GM23338 (cell line): ENCODE results near the gene SLC30A3. TPM values are rescaled to one million over a fixed set of nuclear protein-coding genes. Genes with fewer than 3 reads are reported as not detected.

Experiments used
- ATAC-seq: fragments of 200-7000 bp; cut with Tn5 transposase; 3 replicates; pipeline ENCODE4 v1.9.1; 2020
- DNase-seq: peaks from one replicate; pipeline ENCODE4 v3.0.0-alpha.2; 2015; ENCODE audit warnings: low spot score
- H2AFZ ChIP-seq: fragments of 200-600 bp; sonication (generic); 2 replicates; pipeline ENCODE4 v1.8.0; 2016; ENCODE audit warnings: antibody characterized with exemption, mild to moderate bottlenecking, moderate library complexity
- H3F3A ChIP-seq: fragments of 200-600 bp; sonication (generic); replicated peaks from 2 replicates; pipeline ENCODE4 v1.8.0; 2017; ENCODE audit warnings: antibody characterized with exemption, mixed run types, low read depth
- H3K27ac ChIP-seq: fragments of 200-600 bp; sonication (generic); 2 replicates; pipeline ENCODE4 v1.6.1; 2016; ENCODE audit warnings: low read depth
- H3K27me3 ChIP-seq: fragments of 200-600 bp; sonication (generic); 2 replicates; pipeline ENCODE4 v1.8.0; 2016; ENCODE audit warnings: mild to moderate bottlenecking, mixed run types, moderate library complexity; ENCODE audit not compliant: insufficient read depth
- H3K36me3 ChIP-seq: fragments of 200-600 bp; sonication (generic); 2 replicates; pipeline ENCODE4 v1.8.0; 2016; ENCODE audit warnings: mild to moderate bottlenecking; ENCODE audit not compliant: insufficient read depth
- H3K4me1 ChIP-seq: fragments of 200-600 bp; sonication (generic); 2 replicates; pipeline ENCODE4 v1.8.0; 2016; ENCODE audit warnings: mild to moderate bottlenecking, moderate library complexity; ENCODE audit not compliant: insufficient read depth
- H3K4me2 ChIP-seq: fragments of 200-600 bp; sonication (generic); 2 replicates; pipeline ENCODE4 v1.7.1; 2017; ENCODE audit warnings: mixed run types
- H3K4me3 ChIP-seq: fragments of 200-600 bp; sonication (generic); 2 replicates; pipeline ENCODE4 v1.6.1; 2016; ENCODE audit warnings: mixed run types
- H3K79me2 ChIP-seq: fragments of 200-600 bp; sonication (generic); replicated peaks from 2 replicates; pipeline ENCODE4 v1.8.0; 2017; ENCODE audit warnings: mild to moderate bottlenecking; ENCODE audit not compliant: insufficient read depth
- H3K9me2 ChIP-seq: fragments of 200-600 bp; sonication (generic); 2 replicates; pipeline ENCODE4 v1.8.0; 2017; ENCODE audit not compliant: insufficient read depth
- H4K20me1 ChIP-seq: fragments of 200-600 bp; sonication (generic); replicated peaks from 2 replicates; pipeline ENCODE4 v1.8.0; 2017; ENCODE audit warnings: mild to moderate bottlenecking; ENCODE audit not compliant: insufficient read depth
- H3K27ac Mint-ChIP-seq: 2 replicates; pipeline ENCODE4 v1.8.0; 2020; ENCODE audit warnings: inconsistent platforms, mild to moderate bottlenecking, moderate library complexity, mixed read lengths
- H3K27me3 Mint-ChIP-seq: 3 replicates; pipeline ENCODE4 v1.8.0; 2022; ENCODE audit warnings: low read depth, mild to moderate bottlenecking, moderate library complexity, mixed read lengths, inconsistent platforms; ENCODE audit not compliant: insufficient read depth, poor library complexity
- H3K36me3 Mint-ChIP-seq: 3 replicates; pipeline ENCODE4 v1.8.0; 2021; ENCODE audit warnings: low read depth, mild to moderate bottlenecking, inconsistent platforms, moderate library complexity, mixed read lengths
- H3K4me1 Mint-ChIP-seq: 3 replicates; pipeline ENCODE4 v1.8.0; 2020; ENCODE audit warnings: mild to moderate bottlenecking, inconsistent platforms, mixed read lengths
- H3K4me3 Mint-ChIP-seq: 3 replicates; pipeline ENCODE4 v1.8.0; 2021; ENCODE audit warnings: moderate library complexity, mild to moderate bottlenecking, inconsistent platforms, mixed read lengths
- H3K9me3 Mint-ChIP-seq: 3 replicates; pipeline ENCODE4 v1.8.0; 2020; ENCODE audit warnings: moderate library complexity, mild to moderate bottlenecking, inconsistent platforms, mixed read lengths
- CREB1 ChIP-seq: fragments of 250-450 bp; sonication (Bioruptor Pico); IDR thresholded peaks from 2 replicates; pipeline ENCODE4 v1.5.0; 2020; ENCODE audit warnings: low read depth, mild to moderate bottlenecking, moderate library complexity
- CTCF ChIP-seq, 2 experiments: fragments of 200-600 bp in 1 of 2; sonication (generic) in 1 of 2; conservative IDR thresholded peaks; 2 replicates each; pipeline versions ENCODE4 v1.5.1 to v1.6.1; 2016 to 2017; ENCODE audit warnings: antibody characterized with exemption in 2 of 2, low read depth in 2 of 2, mild to moderate bottlenecking in 2 of 2, moderate library complexity in 1 of 2
- EZH2 ChIP-seq: fragments of 200-600 bp; sonication (generic); IDR thresholded peaks from one replicate; pipeline ENCODE4 v1.8.0; 2017; ENCODE audit warnings: antibody characterized with exemption, mild to moderate bottlenecking, low read depth; ENCODE audit not compliant: unreplicated experiment
- NANOG ChIP-seq: IDR thresholded peaks from 2 replicates; pipeline ENCODE4 v1.6.1; 2016; ENCODE audit warnings: antibody characterized with exemption, borderline replicate concordance
- POLR2AphosphoS5 ChIP-seq: IDR thresholded peaks from 2 replicates; pipeline ENCODE4 v1.6.1; 2016; ENCODE audit warnings: antibody characterized with exemption, low read depth
- STAT1 ChIP-seq: IDR thresholded peaks from one replicate; pipeline ENCODE4 v1.6.1; 2016; ENCODE audit warnings: antibody characterized with exemption; ENCODE audit not compliant: unreplicated experiment
- ZNF114 ChIP-seq: fragments of 250-450 bp; sonication (Bioruptor Pico); IDR thresholded peaks from 2 replicates; pipeline ENCODE4 v1.5.0; 2020; ENCODE audit warnings: mild to moderate bottlenecking, moderate library complexity
- ZNF331 ChIP-seq: fragments of 250-450 bp; sonication (Bioruptor Pico); IDR thresholded peaks from 2 replicates; pipeline ENCODE4 v1.5.0; 2020; ENCODE audit warnings: low read depth, mild to moderate bottlenecking, moderate library complexity
- polyA plus RNA-seq: library from polyadenylated mRNA; unstranded; fragments of >200 nt; fragmentation: Nextera tagmentation; extraction: Ambion mirVana; gene quantifications from 2 replicates; pipeline ENCODE4 v1.2.1, GENCODE V29; 2016
- total RNA-seq: library from RNA; depleted of rRNA; stranded (reverse); fragments of >200 nt; shearing (Covaris generic); gene quantifications from 2 replicates; pipeline ENCODE4 v1.2.3, GENCODE V29; 2014
- TF ChIP-seq, protein P1 (sequence below): IDR thresholded peaks from one replicate; pipeline ENCODE4 v1.6.1; 2018; ENCODE audit warnings: antibody characterized with exemption; ENCODE audit not compliant: unreplicated experiment

SLC30A3 gene
- total and polyA plus RNA-seq, 2 experiments from 2014 or later = 4.1 to 8.3 TPM

DNA sequence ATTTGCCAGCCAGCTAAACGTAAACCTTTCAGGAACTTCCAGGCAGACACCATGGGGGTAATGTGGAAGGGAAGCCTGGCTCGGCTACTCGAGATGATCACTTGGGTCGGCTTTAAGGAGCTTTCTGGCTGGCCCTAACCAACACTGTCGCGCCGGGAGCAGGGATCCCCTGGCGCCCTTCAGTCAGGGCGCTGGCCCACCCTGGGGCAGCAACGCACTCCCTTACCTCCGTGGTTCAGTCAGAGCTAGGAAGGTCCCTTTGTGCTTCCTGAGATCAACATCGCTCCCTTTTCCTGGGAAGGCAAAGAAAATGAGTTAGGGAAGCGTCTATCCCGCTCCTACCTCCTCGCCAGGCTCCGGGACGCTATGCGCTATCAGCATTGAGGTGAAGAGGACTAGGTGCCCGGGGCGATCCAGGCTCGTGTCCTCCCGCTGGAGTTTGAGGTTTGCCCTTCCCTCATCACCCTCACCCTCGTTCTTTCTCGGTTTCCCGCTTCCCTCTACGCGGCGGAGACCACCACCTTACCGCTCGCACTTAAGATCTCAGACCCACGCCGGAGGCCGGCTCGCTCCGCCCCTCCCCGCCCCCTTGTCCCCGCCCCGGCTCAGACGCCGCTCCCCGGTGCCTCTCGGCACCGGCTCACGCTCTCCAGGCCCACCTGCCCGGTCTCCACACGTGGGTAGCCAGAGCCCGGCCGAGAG, 51.5 kb downstream of the SLC30A3 start (continued):
- TF ChIP-seq EZH2 (no peak), CTCF (conservative IDR thresholded peaks at IDR 0.05; ENCODE audit: low read depth in 2 of 2) (no peak), POLR2AphosphoS5 (no peak), CREB1 (no peak), STAT1 (no peak), NANOG (no peak)
- TF ChIP-seq, protein P1, sequence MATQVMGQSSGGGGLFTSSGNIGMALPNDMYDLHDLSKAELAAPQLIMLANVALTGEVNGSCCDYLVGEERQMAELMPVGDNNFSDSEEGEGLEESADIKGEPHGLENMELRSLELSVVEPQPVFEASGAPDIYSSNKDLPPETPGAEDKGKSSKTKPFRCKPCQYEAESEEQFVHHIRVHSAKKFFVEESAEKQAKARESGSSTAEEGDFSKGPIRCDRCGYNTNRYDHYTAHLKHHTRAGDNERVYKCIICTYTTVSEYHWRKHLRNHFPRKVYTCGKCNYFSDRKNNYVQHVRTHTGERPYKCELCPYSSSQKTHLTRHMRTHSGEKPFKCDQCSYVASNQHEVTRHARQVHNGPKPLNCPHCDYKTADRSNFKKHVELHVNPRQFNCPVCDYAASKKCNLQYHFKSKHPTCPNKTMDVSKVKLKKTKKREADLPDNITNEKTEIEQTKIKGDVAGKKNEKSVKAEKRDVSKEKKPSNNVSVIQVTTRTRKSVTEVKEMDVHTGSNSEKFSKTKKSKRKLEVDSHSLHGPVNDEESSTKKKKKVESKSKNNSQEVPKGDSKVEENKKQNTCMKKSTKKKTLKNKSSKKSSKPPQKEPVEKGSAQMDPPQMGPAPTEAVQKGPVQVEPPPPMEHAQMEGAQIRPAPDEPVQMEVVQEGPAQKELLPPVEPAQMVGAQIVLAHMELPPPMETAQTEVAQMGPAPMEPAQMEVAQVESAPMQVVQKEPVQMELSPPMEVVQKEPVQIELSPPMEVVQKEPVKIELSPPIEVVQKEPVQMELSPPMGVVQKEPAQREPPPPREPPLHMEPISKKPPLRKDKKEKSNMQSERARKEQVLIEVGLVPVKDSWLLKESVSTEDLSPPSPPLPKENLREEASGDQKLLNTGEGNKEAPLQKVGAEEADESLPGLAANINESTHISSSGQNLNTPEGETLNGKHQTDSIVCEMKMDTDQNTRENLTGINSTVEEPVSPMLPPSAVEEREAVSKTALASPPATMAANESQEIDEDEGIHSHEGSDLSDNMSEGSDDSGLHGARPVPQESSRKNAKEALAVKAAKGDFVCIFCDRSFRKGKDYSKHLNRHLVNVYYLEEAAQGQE = no peak

- H2AFZ ChIP-seq = no peak overlapping the region
- H3K4me2 ChIP-seq = peak overlapping the region; percentile 49; the same call in 1 of the 2 replicates
- H3K4me3 ChIP-seq = 0 out of 2 replicates have a peak overlapping the region, but pooled peaks have one; percentile 17
- H3K27me3 Mint-ChIP-seq = peaks cover 5% of the 10 kb centered on the region
- peaks cover 6% of the 10 kb centered on the region; the same call in 1 of the 2 replicates for H3K4me1 ChIP-seq
- H3K27ac Mint-ChIP-seq = peak overlapping the region; percentile 24; the same call in 1 of the 2 replicates
- H3K4me3 Mint-ChIP-seq = peak overlapping the region; percentile 56
- H3K9me3 Mint-ChIP-seq = no peaks in the 10 kb centered on the region; the same call in 2 of the 3 replicates
- DNase-seq = no peak
- peaks cover 4% of the 10 kb centered on the region; the same call in 1 of the 2 replicates for H3F3A ChIP-seq
- peaks cover 44% of the 10 kb centered on the region for H3K36me3 ChIP-seq
- peaks cover 16% of the 10 kb centered on the region for H4K20me1 ChIP-seq
- H3K4me1 Mint-ChIP-seq = peaks cover 22% of the 10 kb centered on the region
- peaks cover 39% of the 10 kb centered on the region for H3K79me2 ChIP-seq
- H3K27me3 ChIP-seq = no peaks in the 10 kb centered on the region
- peak overlapping the region; percentile 59; the same call in 1 of the 2 replicates for H3K27ac ChIP-seq
- no peak for ATAC-seq
- peaks cover 63% of the 10 kb centered on the region for H3K36me3 Mint-ChIP-seq
- H3K9me2 ChIP-seq = no peaks in the 10 kb centered on the region
- TF ChIP-seq ZNF331 (CRISPR knock-in tag) (no peak), NANOG (no peak), ZNF114 (CRISPR knock-in tag) (no peak)
Measured at GRCh38 chr2:27209621-27210401, 53.0 kb downstream of the SLC30A3 start.
